Bone marrow (tissue), 2 donors: Measurements from ENCODE around the gene STAU1.
"Not testable (repeated sequence)": the region's sequence is repeated elsewhere in the genome, so short reads cannot be mapped to it uniquely, and the experiment has no call there.

Source experiments
- DNase-seq, 2 donors: peaks; one replicate each; lab custom pipeline; 2025; lab: John Stamatoyannopoulos, UW

The STAU1 gene, protein sequence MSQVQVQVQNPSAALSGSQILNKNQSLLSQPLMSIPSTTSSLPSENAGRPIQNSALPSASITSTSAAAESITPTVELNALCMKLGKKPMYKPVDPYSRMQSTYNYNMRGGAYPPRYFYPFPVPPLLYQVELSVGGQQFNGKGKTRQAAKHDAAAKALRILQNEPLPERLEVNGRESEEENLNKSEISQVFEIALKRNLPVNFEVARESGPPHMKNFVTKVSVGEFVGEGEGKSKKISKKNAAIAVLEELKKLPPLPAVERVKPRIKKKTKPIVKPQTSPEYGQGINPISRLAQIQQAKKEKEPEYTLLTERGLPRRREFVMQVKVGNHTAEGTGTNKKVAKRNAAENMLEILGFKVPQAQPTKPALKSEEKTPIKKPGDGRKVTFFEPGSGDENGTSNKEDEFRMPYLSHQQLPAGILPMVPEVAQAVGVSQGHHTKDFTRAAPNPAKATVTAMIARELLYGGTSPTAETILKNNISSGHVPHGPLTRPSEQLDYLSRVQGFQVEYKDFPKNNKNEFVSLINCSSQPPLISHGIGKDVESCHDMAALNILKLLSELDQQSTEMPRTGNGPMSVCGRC

DNA sequence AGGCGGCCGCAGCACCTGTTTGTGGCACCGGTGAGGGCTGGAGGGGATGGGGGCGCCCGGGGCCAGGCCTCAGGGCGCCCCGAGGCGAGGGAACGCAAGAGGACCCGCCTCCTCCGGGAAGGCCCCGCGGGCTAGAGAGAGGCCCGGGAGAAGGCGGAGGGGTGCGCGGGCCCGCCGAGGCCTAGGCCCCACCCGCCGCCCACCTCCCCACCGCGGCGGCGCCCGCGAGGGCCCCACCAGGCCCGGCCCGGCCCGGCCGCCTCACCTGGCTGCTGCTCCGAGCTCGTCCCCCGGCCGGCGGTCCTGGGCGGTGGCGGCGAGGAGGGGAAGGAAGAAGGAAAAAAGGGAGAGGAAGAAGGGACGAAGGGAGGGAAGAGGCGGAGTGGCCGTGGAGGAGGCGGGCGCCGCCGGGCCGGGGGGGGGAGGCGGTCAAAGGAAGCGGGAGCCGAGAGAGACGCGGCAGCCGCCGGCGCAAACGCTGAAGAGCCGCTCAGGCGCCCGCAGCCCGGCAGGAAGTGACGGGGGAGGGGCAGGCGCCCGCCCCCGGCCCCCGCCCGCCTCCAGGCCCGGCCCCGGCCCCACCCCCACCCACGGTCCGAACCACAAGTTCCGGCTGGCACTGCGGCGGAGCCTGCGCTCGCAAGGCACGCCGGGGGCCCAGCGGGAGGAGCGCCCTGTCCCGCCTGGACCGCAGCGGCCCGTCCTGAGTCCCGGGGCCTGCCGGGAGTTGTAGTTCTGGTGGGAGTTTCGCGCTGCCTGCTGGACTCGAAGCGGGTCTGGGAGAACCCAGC lies at the start of gene STAU1:
STAU1 (minus strand) TSS at position 484 of the 791 bp plus-strand sequence. CDS start 22,133 bp downstream, outside the sequence.
- peak; percentile 69 to 82 for DNase-seq

DNA sequence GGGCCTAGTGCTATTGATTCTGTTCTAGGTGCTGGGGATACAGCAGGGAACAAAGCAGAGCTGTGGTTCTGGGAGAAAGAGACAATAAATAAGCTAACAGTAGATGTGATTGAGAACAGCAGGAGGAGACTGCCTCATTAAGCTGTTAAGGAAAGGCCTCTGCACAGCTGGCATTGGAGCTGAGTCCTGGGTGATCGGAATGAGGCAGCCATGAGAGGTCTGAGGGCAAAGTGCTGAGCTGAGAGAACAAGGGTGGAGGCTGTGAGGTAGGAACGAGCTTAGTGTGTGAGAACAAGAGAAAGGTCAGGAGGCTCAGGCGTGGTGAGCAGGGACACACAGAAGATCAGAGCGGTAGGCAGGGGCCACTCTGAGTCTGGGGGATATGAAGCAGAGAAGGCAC lies 49.4 kb upstream of the STAU1 start:
- no peak for DNase-seq

DNA sequence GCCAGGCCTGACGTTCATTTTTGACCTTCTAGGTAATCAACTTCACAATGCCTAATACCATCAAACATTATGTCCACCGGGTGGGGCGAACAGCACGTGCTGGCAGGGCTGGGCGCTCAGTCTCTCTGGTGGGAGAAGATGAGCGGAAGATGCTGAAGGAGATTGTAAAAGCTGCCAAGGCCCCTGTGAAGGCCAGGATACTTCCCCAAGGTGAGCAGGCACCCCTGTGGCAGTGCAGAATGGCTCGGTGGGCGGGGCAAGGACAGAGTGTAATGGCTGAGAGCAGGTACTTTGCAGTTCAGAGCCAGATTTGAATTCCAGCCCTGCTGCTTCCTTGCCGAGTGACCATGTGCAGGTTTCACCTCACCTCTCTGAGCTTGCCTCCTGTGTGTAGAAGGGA lies 48.2 kb upstream of the STAU1 start:
- DNase-seq: no peak

DNA sequence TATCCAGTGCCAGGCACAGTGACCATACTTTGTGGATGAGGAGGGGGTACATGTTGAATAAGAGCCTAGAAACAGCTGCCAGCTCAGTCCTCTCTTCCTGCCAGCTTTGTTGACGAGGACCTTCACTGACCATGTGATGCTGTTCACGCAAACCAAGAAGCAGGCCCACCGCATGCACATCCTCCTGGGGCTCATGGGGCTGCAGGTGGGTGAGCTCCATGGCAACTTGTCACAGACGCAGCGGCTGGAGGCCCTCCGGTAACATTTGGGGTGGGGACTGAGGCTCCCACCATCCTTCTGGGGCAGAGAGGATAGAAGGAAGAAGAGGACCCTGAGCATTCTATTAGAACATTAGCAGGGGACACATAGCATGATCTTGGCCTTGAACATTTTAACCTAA lies 46.7 kb upstream of the STAU1 start:
- no peak for DNase-seq

DNA sequence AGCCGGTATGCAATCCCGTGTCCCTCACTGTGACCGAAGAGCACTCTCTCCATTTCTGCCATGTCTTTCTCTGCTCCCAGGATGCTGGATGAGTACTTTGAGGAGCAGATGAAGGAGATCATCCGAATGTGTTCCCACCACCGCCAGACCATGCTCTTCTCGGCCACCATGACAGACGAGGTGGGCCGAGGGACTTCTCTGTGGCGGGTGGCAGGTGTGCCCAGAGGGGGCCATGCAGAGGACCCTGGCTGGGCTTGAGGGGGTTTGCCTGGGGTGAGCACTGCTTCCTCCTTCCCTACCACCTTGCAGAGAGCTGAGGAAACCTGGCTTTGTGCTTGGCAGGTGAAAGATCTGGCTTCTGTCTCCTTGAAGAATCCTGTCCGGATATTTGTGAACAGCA lies 45.1 kb upstream of the STAU1 start:
- no peak for DNase-seq

DNA sequence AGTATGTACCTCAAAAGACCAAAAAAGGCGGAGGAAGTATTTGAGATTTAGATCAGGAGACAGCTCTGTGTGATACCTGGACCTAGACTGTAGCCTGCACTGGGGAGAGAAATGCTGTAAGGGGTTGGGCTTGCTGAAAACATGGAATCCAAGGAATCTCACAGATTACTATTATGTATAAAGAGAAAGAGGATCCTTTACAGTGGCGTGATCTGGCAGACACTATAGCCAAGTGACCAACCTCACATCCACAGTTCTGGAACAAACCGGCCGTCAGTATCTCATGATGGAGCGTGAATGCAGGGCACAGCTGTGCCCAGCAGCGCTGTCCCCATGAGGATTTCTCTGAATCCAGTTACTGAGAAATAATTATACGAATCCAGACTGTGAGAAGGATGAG lies 43.3 kb upstream of the STAU1 start:
- no peak for DNase-seq

DNA sequence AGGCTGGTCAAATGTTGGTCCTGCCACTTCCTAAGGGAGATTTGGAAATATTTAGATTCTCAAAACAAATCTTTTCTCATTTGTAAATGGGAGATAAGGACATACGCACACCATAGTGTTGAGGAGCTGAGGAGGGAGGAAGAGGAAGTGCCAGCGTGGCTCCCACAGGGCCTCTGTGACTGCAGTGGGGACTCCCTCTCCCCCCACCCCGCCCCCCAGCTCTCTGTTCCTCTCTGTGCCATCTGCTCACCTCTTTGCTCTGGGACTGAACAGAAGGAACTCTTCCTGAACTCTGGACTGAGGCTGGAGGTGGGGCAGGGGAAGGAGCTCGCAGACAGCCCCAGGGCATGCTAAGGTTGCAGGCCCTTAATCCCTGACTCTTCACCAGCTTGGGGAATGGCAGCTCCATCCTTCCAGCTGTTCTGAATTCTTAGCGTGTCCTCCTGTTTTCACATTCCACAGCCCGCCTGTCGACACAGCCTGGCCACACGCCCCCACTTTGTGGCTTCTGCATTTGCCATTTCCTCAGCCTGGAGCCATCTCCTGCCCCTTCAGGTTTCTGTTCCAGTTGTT lies 42.5 kb upstream of the STAU1 start:
- DNase-seq: peak in 1 of 2 donors; percentile 75

DNA sequence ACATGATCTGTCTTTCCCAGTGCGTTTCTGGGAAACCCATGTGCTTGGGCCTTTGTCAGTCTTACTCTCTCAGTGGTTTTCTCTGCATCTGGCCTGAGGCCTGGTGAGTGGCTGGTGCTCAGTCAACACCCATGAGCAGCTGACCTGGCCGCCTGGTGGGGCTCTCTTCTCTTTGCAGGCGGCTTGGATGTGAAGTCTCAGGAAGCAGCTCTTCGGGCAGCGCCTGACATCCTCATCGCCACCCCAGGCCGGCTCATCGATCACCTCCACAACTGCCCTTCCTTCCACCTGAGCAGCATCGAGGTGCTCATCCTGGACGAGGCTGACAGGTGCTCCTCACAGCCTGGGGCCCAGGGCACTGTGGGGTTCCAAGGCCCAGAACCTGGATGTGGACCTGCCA lies 41.9 kb upstream of the STAU1 start:
- no peak for DNase-seq

DNA sequence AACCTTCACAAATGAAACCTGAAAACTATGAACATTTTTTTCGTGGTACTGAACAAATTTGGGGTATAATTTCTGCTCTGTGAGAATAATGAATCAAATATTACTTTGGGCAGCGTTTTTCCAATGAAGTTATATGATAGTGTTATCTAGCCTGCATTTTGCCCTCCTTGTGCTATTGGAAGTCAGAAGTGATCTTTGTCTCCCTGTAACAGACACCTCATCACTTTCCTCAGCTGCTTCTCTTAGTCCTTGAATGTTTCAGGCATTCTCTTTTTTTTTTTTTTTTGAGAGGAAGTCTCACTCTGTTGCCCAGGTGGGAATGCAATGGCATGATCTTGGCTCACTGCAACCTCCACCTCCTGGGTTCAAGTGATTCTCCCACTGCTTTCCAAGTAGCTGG lies 41.2 kb upstream of the STAU1 start:
- no peak for DNase-seq

DNA sequence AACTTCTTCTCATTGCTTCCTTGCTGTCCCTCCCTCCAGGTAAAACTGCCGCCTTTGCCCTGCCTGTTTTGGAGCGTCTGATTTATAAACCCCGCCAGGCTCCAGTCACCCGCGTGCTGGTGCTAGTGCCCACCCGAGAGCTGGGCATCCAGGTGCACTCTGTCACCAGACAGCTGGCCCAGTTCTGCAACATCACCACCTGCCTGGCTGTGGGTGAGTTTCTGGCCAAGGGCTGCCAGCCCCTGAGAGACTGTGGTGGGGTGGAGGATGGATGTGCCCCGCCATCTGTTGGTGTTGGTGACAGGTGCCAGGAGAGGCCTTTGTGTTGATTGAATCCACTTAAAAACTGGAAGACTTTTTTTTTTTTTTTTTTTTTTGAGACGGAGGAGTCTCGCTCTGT lies 40.5 kb upstream of the STAU1 start:
- DNase-seq: no peak

DNA sequence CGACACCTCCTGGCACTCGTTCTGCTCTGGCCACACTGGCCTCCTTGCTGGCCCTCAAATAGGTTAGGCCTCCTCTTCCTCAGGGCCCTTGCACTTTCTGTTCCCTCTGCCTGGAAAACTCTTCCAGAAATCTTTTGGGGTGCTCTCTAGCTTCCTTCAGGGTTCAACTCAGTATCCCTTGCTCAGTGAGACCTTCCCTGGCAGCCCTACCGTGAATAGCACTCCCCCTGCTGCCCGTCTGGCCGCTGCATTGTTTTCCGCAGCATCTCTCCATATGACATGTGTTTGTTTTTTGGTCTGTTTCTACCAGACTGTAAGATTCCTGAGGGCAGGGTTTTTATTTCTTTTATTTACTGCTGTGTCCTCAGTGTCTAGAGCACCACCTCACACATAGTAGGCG lies 37.8 kb upstream of the STAU1 start:
- DNase-seq: no peak

DNA sequence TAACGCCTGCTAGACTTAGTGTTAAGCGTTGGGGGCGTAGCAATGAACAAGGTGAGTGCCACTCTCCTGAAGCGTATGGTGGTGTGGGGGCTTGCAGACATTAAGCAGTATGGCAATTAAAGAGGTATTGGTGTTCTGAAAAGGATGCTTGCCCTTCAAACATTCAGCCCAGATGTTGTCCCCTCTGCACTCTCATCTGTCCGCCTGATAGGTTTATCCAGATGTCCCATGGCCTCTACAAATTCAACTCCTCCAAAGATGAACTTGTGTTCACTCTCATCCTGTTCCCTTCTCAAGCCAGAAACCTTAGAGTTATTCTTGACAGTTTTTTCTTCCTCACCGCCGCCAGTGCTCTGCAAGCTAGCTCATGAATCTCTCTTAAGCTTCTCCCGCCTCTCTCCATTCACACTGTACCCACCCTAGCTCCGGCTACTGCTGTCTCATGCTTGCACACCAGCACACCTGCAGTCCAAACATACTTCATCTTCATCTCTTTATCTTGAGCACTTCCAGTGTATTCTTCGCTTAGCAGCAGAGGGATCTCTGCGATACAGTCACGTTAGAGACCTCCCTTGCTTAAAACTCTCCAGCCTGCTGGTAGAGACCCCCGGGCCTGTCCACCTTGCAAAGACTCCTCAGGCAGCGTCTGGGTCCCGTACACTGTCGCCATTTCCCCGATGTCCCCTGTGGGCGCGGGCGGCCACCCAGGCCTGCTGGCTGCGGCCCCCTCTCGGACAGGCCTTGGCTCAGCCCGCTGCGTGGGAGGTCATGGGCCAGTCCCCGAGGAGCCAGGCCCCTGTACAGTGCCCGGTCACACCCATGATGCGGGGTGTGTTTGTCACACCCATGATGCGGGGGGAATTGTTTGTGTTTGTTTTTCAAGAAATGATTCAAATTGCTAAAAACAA lies 32.0 kb upstream of the STAU1 start:
- DNase-seq: no peak

DNA sequence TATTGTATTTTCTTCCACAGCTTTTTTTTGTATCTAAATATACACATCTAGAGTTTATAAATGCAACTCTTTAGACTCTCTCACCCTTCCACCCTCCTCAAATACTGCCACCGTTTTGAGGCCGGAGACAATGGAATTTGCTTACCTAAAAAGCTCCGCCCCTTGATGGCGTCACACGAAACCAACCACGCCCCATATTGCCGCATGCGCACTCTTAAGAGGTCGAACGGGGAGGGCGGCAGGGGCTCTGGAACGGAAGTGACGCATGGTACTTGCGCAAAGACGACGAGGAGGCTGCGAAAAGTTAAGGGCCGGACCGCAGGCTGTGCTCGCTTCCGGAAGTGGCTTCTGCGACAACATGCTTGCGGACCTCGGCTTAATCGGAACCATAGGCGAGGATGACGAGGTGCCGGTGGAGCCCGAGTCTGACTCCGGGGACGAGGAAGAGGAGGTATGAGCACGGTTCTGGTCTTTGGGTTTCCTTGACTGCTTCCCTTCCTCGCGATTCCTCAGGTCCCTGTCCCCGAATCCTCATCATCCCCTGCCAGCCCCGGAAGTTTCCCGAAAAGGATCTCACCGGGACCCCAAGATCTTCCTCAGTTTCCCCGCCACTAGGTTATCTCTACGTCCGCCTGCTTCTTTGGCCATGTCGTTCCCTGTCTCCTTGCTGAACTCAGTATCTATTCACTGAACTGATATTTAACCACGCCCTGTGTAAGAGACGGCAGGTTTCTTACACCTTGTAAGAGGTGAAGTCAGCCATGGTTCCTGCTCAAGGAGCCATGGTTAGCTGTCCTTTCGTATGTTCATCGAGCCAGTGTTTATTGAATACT lies 31.2 kb upstream of the STAU1 start, which contains the start of gene DDX27:
DDX27 (plus strand) TSS at position 326 of the 833 bp plus-strand sequence; CDS start at position 359, 33 bp downstream.
- peak; percentile 92 to 98 for DNase-seq

DNA sequence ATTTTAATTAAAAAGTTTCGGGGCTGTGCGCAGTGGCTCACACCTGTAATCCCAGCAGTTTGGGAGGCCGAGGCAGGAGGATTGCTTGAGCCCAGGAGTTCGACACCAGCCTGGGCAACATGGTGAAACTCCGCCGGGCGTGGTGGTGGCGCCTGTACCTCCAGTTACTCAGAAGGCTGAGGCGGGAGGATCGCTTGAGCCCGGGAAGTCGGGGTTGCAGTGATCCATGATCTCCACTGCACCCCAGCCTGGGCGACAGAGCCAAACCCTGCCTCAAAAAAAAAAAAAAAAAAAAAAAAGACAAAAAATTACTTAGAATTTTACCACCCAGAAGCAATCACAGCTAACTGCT lies 30.6 kb upstream of the STAU1 start:
- not testable (repeated sequence) for DNase-seq

DNA sequence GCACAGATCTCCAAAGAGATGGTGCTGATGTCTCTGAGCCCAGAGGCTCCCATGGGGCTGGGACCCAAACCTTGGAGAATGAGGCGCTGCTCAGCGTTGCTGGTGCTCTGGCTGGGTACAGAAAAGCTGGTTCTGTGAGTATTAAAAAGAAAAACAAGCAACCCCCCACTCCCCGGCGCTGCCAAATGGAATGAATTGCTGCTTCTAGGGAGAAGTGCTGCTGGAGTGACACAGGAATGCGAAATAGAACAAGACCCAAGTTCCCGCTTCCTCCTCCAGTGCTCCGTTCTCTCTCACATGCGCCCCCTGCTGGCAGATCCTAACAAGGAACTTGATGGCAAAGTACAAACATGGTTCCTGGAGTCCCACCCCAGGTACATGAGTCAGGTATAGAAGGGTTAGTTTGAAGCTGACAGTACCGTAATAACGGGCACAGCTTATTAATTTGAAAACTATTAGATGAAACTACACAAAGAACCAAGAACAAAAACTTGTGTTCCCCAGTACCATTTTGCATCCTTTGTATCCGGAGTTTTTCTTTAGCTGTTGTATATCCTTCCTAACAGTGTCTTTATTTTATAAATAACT lies 29.0 kb upstream of the STAU1 start:
- DNase-seq: peak; percentile 70 to 84

DNA sequence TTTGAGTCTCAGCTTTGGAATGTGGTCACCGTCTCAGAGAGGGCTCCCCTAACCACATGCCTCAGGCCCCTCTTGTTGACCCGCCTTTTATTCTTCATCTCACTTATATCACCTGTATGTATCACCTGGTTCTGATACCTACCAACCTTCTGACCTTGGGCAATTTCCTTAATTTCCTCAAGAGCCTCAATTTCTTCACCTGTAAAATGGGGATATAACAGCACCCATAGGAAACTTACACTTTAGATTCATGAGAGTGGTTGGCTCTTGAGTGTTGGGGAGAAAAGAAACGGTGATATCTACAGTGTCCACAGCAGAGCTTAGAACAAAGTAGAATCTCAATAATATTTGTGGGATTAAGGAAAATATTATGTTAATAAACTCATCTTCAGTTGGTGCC lies 27.1 kb upstream of the STAU1 start:
- no peak for DNase-seq

DNA sequence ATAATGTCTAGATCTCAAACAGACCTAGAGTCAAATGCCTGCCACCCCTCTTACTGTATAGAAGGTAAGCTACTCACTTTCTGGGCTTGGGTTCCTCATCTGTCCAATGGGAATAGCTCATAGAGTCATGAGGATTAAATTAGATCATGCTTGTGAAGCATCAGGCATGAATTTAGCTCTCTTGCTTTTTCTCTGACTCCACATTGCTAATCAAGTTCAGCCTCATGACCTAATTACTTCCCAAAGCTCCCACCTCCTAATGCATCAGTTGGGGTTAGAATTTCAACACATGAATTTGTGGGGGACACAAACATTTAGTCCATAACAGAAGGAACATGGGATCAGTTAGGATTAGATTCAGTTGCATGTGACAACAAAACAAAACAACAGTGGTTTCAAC lies 26.4 kb upstream of the STAU1 start:
- DNase-seq: no peak

DNA sequence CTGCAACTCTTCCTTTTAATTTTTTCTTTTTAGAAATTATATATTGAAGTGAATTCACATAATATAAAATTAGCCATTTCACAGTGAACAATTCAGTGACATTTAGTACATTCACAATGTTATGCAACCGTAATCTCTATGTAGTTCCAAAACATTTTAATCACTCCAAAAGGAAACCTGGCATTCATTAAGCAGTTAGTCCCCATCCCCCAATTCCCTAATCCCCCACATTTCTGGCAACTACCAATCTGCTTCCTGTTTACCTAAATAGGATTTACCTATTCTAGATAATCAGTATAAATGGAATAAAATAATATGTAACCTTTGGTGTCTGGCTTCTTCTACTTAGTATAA lies 22.6 kb upstream of the STAU1 start:
- no peak for DNase-seq

DNA sequence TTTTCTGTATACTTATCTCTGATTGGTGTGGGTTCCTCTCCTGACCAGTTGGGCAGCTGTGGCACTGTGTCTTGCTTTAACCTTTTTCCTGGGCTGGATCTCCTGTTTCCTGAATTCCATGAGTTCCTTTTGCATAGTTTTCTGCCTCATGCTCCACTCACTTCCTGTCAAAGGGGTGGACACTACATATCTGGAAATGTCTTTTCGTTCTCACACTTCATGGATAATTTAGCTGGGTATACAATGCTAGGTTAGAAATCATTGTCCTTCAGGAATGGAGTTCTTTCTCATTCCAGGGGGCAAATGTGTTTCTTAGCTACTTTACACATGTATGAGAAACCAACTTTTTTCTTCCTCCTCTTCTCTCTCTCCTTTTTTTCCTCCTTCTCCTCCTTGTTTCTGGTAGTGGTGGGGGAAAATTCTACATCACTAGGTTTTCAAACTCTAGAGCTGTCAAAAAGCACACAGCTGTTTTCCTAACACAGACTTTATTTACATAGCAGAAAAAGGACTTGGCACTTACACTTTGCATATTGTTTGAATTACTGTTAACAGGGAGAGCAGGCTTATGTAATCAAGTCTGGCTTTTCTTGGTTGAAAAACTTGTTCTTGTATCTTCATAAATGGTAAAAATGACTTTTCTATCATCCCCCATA lies 22.1 kb upstream of the STAU1 start:
- DNase-seq: no peak

DNA sequence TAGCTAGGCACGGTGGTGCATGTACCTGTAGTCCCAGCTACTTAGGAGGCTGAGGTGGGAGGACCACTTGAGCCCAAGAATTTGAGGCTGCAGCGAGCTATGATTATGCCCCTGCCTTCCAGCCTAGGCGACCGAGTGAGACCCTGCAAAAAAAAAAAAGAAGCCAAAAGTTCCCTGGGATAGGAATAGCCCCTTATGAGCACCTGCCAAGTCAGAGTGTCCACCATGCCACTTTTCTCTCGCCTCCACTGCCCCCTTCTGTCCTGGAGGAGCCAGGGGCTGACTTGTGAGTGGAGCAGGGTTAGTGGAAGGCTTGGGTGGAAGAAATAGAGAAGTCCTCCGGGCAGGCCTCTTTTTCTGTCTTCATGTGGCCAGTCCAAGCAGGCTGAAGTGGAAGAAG lies 18.9 kb upstream of the STAU1 start:
- no peak for DNase-seq
